Measurements from ENCODE around the gene ADIG.
"Not testable (repeated sequence)": the region's sequence is repeated elsewhere in the genome, so short reads cannot be mapped to it uniquely, and the experiment has no call there.

The ADIG gene

GRCh38 chr20:38585404-38586180, 4.6 kb downstream of the ADIG start:
- FAIRE-seq (no peak), DNase-seq (ENCODE audit: insufficient read length, low spot score) (no peak)
- no peak for TF ChIP-seq POLR2A (IDR thresholded peaks at IDR 0.05; ENCODE audit: low read depth, low read length)

DNA sequence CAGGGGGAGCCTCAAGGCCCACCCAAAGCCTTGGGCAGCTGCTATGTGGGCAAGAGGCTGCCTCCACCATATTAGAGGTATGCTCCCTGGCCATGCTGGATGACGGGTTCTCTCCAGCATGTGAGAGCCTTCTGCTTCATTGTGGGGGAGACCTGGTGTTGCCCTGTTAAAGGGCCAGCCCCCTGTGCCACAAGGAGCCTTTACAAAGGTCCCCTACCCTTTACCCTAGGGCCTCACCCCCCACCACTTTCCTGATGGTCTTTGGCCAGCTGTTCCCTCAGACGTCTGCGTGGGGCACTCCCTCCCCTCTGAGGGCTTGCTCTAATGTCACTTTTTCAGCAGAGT, 5.2 kb downstream of the ADIG start:
- FAIRE-seq, result no peak
- TF ChIP-seq POLR2A (IDR thresholded peaks at IDR 0.05; ENCODE audit: low read depth, low read length), result no peak
- no peak for DNase-seq (ENCODE audit: insufficient read length, low spot score)

- no peak for TF ChIP-seq POLR2A (IDR thresholded peaks at IDR 0.05; ENCODE audit: low read depth, low read length)
- no peak for DNase-seq (ENCODE audit: insufficient read length, low spot score)
- FAIRE-seq, result no peak
Observed at GRCh38 chr20:38588303-38588702, 7.3 kb downstream of the ADIG start.

GRCh38 chr20:38589351-38589750, 8.4 kb downstream of the ADIG start:
- TF ChIP-seq POLR2A (IDR thresholded peaks at IDR 0.05; ENCODE audit: low read depth, low read length), result no peak

DNA sequence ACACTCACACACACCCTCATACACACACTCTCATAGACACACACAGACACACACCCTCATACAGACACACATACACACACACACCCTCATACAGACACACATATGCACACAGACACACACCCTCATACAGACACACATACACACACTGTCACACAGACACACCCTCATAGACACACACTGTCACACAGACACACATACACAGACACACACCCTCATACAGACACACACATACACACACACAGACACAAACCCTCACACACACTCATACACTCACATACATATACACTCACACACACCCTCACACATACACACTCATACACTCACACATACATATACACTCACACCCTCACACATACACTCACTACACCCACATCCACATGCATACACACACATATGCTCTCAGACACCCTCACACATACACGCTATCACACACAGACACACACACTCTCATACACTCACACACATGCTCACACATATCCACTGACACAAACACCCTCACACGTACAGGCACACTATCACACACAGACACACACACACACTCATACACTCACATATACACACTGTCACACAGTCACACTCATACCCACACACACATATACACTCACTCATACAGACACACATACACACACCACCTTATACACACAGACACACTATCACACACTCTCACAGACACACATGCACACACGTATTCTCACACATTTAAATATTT, 9.1 kb downstream of the ADIG start:
- DNase-seq (ENCODE audit: insufficient read length, low spot score), result no peak
- FAIRE-seq, result no peak
- TF ChIP-seq POLR2A (IDR thresholded peaks at IDR 0.05; ENCODE audit: low read depth, low read length), result no peak

More at GRCh38 chr20:38589351-38589750, 8.4 kb downstream of the ADIG start:
- DNase-seq (ENCODE audit: insufficient read length, low spot score) (no peak), FAIRE-seq (no peak)

DNA sequence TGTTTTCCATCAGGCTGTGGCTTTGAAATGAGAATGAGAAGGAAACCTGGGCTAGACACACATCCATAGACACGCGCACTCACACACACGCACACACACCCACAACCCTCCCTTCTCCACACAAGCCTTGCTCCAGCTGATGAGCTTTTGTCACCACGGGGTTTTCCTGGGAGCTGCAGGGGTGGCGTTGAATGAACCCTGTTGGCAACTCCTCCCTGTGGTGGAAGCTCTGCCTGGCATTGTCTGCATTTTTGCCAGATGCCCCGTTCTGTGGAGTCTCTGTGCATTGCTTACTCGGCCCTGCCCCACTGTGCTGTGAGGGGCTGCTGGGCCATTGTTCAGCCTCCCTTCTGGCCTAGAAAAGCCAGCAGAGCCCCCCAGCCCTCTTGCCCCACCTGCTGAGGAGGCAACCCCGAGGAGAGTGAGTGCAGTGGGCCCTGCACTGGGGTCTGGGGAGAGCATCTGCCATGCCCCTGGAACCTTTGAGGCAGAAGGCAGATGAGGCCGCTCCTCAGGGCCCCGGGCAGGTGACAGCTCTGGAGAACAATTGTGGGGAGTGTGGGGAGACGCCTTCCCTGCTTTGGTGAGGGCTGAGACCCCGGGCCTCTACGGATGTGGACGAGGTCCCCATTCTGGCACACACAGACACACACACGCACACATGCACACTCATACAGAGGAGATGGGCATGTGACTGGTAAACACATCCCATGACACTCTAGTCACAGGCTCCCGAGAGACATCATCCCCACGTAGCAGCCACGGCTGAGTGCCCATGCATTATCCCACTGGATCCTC, 9.9 kb downstream of the ADIG start:
- DNase-seq (ENCODE audit: insufficient read length, low spot score) (no peak), FAIRE-seq (no peak)
- TF ChIP-seq POLR2A (IDR thresholded peaks at IDR 0.05; ENCODE audit: low read depth, low read length), result no peak

DNA sequence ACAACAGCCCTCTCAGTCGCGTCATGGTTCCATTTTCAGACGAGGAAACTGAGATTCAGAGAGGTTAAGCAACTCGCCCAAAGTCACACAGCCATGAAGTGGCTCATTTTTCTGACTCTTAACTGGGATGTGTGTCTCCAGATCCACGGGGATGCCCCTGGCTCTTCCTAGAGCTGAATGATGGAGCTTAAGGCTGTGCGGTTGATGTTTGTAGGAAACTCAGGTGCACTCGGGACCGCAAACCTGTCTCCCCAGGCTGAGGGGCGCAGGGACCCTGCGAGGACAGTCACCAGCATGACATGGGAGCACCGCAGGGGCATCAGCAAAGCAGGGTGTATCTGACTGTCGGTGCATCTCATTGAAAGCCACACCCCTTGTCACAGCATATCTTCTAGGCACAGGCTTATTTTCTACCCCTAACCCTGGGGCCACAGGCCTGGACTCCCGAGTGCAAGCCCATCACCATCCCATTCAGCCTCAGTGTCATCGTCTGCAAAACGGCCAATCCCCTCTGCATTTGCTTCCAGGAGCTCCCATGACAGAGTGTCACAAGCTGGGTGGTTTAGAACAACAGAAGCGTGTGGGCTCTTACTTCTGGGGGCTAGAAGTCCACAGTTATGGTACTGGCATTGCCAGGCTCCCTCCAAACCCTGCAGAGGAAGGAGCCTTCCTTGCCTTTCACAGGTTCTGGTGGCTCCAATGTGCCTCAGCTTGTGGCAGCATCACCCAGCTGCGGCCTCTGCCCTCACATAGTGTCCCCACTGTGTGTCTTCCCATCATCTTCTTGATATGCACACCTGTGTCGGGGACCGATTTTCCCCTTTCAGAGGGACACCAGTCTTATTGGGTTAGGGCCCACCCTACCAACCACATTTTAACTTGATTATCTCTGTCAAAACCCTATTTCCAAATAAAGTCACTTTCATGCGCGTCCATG, 10.7 kb downstream of the ADIG start:
- FAIRE-seq (no peak), DNase-seq (ENCODE audit: insufficient read length, low spot score) (no peak)
- no peak for TF ChIP-seq POLR2A (IDR thresholded peaks at IDR 0.05; ENCODE audit: low read depth, low read length)

DNA sequence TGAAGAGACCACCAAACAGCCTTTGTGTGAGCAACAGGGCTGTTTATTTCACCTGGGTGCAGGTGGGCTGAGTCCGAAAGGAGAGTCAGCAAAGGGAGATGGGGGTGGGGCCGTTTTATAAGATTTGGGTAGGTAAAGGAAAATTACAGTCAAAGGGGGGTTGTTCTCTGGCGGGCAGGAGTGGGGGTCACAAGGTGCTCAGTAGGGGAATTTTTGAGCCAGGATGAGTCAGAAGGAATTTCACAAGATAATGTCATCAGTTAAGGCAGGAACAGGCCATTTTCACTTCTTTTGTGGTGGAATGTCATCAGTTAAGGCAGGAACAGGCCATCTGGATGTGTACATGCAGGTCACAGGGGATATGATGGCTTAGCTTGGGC, 11.4 kb downstream of the ADIG start:
- not testable (repeated sequence) for FAIRE-seq

GRCh38 chr20:38594281-38594680, 13.3 kb downstream of the ADIG start:
- FAIRE-seq; DNase-seq (ENCODE audit: insufficient read length, low spot score): not testable (repeated sequence)

More for the DNA sequence above, 11.4 kb downstream of the ADIG start:
- DNase-seq (ENCODE audit: insufficient read length, low spot score), result not testable (repeated sequence)

- not testable (repeated sequence) for FAIRE-seq; DNase-seq (ENCODE audit: insufficient read length, low spot score)
Observed at GRCh38 chr20:38595886-38596285, 14.9 kb downstream of the ADIG start.

GRCh38 chr20:38599410-38599882, 18.4 kb downstream of the ADIG start:
- FAIRE-seq (no peak), DNase-seq (ENCODE audit: insufficient read length, low spot score) (no peak)
- TF ChIP-seq POLR2A (IDR thresholded peaks at IDR 0.05; ENCODE audit: low read depth, low read length), result no peak

DNA sequence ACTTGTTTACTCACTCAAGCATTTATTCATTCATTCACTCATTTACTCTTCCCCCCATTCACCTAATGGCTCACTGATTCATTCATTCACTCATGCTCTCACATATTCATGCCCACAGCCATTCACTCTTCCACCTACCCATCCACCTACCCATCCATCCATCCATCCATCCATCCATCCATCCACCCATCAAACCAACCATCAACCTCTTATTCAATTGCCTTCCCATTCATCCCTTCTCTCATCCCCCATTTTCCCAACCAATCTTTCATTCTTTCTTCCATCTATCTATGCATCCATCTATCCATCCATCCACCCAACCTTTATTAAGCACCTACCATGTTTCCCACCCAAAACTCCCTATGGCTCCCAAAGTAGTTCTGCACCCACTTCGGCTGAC, 19.1 kb downstream of the ADIG start:
- FAIRE-seq (no peak), DNase-seq (ENCODE audit: insufficient read length, low spot score) (no peak)
- no peak for TF ChIP-seq POLR2A (IDR thresholded peaks at IDR 0.05; ENCODE audit: low read depth, low read length)

Measured in H54 (cell line).